Thyroid gland (tissue), 4 donors: ENCODE measurements around the gene HIVEP3.

Experiments used
- POLR2A ChIP-seq, 2 donors: fragments of 450-650 bp; IDR thresholded peaks; one replicate each; pipeline ENCODE4 v1.6.1; 2017; ENCODE audit warnings: antibody characterized with exemption in 2 of 2, mild to moderate bottlenecking in 2 of 2, moderate library complexity in 1 of 2
- TF ChIP-seq, protein P1 (sequence below), 6 experiments: fragments of 200-600 bp in 3 of 6; fragments of 450-650 bp in 3 of 6; sonication (generic) in 3 of 6; IDR thresholded peaks; one replicate each; pipeline ENCODE4 v1.5.1; 2016 to 2019; ENCODE audit warnings: antibody characterized with exemption in 6 of 6, mild to moderate bottlenecking in 2 of 6, inconsistent platforms in 1 of 6, moderate library complexity in 1 of 6

DNA sequence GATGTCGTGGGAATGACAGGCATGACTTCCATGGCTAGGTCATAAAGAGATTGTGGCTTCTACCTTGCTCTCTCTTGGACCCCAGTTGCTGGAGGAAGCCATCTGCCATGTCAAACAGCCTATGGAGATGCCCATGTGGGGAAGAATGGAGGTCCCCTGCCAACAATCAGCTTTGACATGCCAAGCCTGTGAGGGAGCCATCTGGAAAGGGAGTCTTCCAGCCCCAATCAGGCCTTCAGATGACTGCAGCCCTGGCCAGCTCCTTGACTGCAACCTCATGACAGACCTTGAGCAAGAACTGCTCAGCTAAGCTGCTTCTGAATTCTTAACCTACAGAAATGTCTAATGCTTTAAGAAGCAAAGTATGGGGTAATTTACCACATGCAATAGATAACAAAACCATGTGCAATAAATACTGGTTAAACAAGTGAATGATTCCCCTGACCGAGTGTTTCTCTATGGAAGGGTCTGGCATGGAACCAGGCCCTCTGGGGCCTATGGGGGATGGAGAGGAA lies 187.1 kb downstream of the HIVEP3 start:
- TF ChIP-seq POLR2A (IDR thresholded peaks at IDR 0.05): no peak
- TF ChIP-seq, protein P1, sequence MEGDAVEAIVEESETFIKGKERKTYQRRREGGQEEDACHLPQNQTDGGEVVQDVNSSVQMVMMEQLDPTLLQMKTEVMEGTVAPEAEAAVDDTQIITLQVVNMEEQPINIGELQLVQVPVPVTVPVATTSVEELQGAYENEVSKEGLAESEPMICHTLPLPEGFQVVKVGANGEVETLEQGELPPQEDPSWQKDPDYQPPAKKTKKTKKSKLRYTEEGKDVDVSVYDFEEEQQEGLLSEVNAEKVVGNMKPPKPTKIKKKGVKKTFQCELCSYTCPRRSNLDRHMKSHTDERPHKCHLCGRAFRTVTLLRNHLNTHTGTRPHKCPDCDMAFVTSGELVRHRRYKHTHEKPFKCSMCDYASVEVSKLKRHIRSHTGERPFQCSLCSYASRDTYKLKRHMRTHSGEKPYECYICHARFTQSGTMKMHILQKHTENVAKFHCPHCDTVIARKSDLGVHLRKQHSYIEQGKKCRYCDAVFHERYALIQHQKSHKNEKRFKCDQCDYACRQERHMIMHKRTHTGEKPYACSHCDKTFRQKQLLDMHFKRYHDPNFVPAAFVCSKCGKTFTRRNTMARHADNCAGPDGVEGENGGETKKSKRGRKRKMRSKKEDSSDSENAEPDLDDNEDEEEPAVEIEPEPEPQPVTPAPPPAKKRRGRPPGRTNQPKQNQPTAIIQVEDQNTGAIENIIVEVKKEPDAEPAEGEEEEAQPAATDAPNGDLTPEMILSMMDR (IDR thresholded peaks at IDR 0.05): no peak
